ENCODE data around the gene TWNK.

DNA sequence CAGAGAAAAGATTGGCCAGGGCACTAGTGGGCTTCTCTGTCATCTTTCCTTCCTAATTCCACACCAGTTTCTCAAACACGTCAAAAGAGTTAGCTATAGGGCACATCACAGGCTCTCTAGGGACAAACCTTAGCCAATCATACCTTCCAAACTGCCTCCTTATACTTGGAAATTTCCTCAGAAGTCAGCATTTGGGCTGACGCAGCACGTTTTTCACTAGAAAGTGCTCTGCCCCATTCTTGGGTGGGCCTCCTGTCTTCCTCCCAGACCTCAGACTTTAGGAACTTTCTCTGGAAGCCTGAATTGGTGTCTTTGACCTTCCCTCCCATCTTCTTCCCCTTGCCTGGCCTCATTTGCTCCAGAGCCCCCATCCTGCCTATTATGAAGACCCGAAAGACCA lies 54.8 kb downstream of the TWNK start:
- TF ChIP-seq ZNF274 (IDR thresholded peaks at IDR 0.05; ENCODE audit: low read depth, low read length) (no peak), YY1 (IDR thresholded peaks at IDR 0.05; ENCODE audit: insufficient read depth, insufficient read length) (no peak), SUZ12 (IDR thresholded peaks at IDR 0.05; ENCODE audit: extremely low read depth, insufficient read depth, insufficient read length) (no peak)
